CD14-positive monocyte (primary cell): ENCODE results near the gene KIF3C. TPM values are rescaled to one million over a fixed set of nuclear protein-coding genes. Genes with fewer than 3 reads are reported as not detected.
A peak's percentile ranks its signal among the peaks of the same experiment; 100 is the strongest.

Experiments used
- DNase-seq, 3 donors: peaks; one replicate each; pipeline ENCODE4 v3.0.0-alpha.2; 2011 to 2022
- H2AFZ ChIP-seq: 2 replicates; pipeline ENCODE4 v1.6.0; 2012; ENCODE audit warnings: mild to moderate bottlenecking, low read depth, low read length, inconsistent platforms; ENCODE audit not compliant: insufficient read depth, poor library complexity, severe bottlenecking
- H3K27ac ChIP-seq, 2 donors: 1 replicate in 1 of 2; 2 replicates in 1 of 2; pipeline ENCODE4 v1.5.1; 2012 to 2013; ENCODE audit warnings: low read length in 2 of 2, control low read depth in 1 of 2, inconsistent platforms in 1 of 2, low read depth in 1 of 2, mild to moderate bottlenecking in 1 of 2
- H3K27me3 ChIP-seq, 2 donors: one replicate each; pipeline versions ENCODE4 v1.6.0 to v1.6.1; 2011 to 2013; ENCODE audit warnings: low read length in 2 of 2; ENCODE audit not compliant: control insufficient read depth in 2 of 2, insufficient read depth in 2 of 2
- H3K36me3 ChIP-seq, 2 donors: replicated peaks in 1 of 2; 1 replicate in 1 of 2; 2 replicates in 1 of 2; pipeline versions ENCODE4 v1.5.1 to v1.6.1; 2012 to 2013; ENCODE audit warnings: low read length in 2 of 2, control low read depth in 1 of 2, inconsistent platforms in 1 of 2, mild to moderate bottlenecking in 1 of 2; ENCODE audit not compliant: insufficient read depth in 2 of 2, control insufficient read depth in 1 of 2
- H3K4me1 ChIP-seq, 2 donors: 1 replicate in 1 of 2; 2 replicates in 1 of 2; pipeline versions ENCODE4 v1.5.1 to v1.6.1; 2012 to 2013; ENCODE audit warnings: low read length in 2 of 2, control low read depth in 1 of 2, inconsistent platforms in 1 of 2, mild to moderate bottlenecking in 1 of 2, moderate library complexity in 1 of 2; ENCODE audit not compliant: insufficient read depth in 2 of 2, control insufficient read depth in 1 of 2
- H3K4me2 ChIP-seq: replicated peaks from 2 replicates; pipeline ENCODE3; 2012; ENCODE audit warnings: low read length, moderate library complexity, mild to moderate bottlenecking; ENCODE audit not compliant: poor library complexity, severe bottlenecking; ENCODE audit errors: extremely low read depth
- H3K4me3 ChIP-seq, 3 experiments: fragments of 200-600 bp in 1 of 3; sonication (generic) in 1 of 3; replicated peaks in 1 of 3; 1 replicate in 2 of 3; 2 replicates in 1 of 3; pipeline ENCODE4 v1.5.1; 2011 to 2013; ENCODE audit warnings: low read length in 3 of 3, mild to moderate bottlenecking in 3 of 3, control low read depth in 2 of 3, low read depth in 2 of 3, inconsistent platforms in 1 of 3, moderate library complexity in 1 of 3
- H3K79me2 ChIP-seq: 2 replicates; pipeline ENCODE4 v1.6.0; 2012; ENCODE audit warnings: mild to moderate bottlenecking, control low read depth, inconsistent platforms, low read length, moderate library complexity; ENCODE audit not compliant: insufficient read depth
- H3K9ac ChIP-seq: 2 replicates; pipeline ENCODE4 v1.6.0; 2017; ENCODE audit warnings: low read length, mild to moderate bottlenecking; ENCODE audit not compliant: insufficient read depth, poor library complexity, severe bottlenecking
- H3K9me3 ChIP-seq, 2 donors: replicated peaks in 1 of 2; 1 replicate in 1 of 2; 2 replicates in 1 of 2; pipeline versions ENCODE4 v1.5.1 to v1.6.1; 2012 to 2013; ENCODE audit warnings: low read length in 2 of 2, control low read depth in 1 of 2; ENCODE audit not compliant: control insufficient read depth in 1 of 2, insufficient read depth in 1 of 2
- H4K20me1 ChIP-seq: 2 replicates; pipeline ENCODE4 v1.6.0; 2012; ENCODE audit warnings: mild to moderate bottlenecking, low read length, control low read depth, moderate library complexity; ENCODE audit not compliant: insufficient read depth
- H3K27ac Mint-ChIP-seq, 7 donors: one replicate each; pipeline ENCODE4 v1.8.0; 2020; ENCODE audit warnings: mild to moderate bottlenecking in 7 of 7, mixed read lengths in 7 of 7, moderate library complexity in 6 of 7, inconsistent platforms in 2 of 7
- H3K27me3 Mint-ChIP-seq, 3 donors: one replicate each; pipeline ENCODE4 v1.8.0; 2021 to 2022; ENCODE audit warnings: low read depth in 3 of 3, mild to moderate bottlenecking in 3 of 3, mixed read lengths in 3 of 3, moderate library complexity in 3 of 3, inconsistent platforms in 1 of 3
- H3K36me3 Mint-ChIP-seq, 2 donors: one replicate each; pipeline ENCODE4 v1.8.0; 2020; ENCODE audit warnings: mixed read lengths in 2 of 2, inconsistent platforms in 1 of 2, mild to moderate bottlenecking in 1 of 2
- H3K4me1 Mint-ChIP-seq: one replicate; pipeline ENCODE4 v1.8.0; 2020; ENCODE audit warnings: mild to moderate bottlenecking, mixed read lengths
- H3K4me3 Mint-ChIP-seq, 2 donors: one replicate each; pipeline ENCODE4 v1.8.0; 2020; ENCODE audit warnings: mild to moderate bottlenecking in 2 of 2, mixed read lengths in 2 of 2, moderate library complexity in 1 of 2
- H3K9me3 Mint-ChIP-seq, 7 donors: one replicate each; pipeline ENCODE4 v1.8.0; 2020 to 2022; ENCODE audit warnings: mixed read lengths in 7 of 7, mild to moderate bottlenecking in 6 of 7, moderate library complexity in 6 of 7, inconsistent platforms in 2 of 7
- CTCF ChIP-seq: fragments of 200-600 bp; IDR thresholded peaks from one replicate; pipeline ENCODE4 v1.8.0; 2022; ENCODE audit warnings: antibody characterized with exemption, mild to moderate bottlenecking
- WGBS: methylation state at CpG from one replicate; pipeline ENCODE4 v1.1.5; 2013; ENCODE audit warnings: missing lambda C conversion rate; ENCODE audit not compliant: insufficient coverage; 5-methylcytosine and 5-hydroxymethylcytosine counted together
- intact Hi-C, 2 donors: fragments of 100-400 bp; cut with micrococcal nuclease; formaldehyde crosslinking; loops; one replicate each; pipeline versions ENCODE4 v1.15.0 to v1.15.1; 2023
- polyA plus RNA-seq, 3 donors: library from polyadenylated mRNA; depleted of rRNA in 1 of 3; unstranded in 2 of 3; stranded (reverse) in 1 of 3; fragments of 300-500 nt in 2 of 3; fragments of >200 nt in 1 of 3; fragmentation: Illumina TruSeq in 2 of 3; gene quantifications; 1 replicate in 2 of 3; 2 replicates in 1 of 3; pipeline ENCODE4 v1.2.3, GENCODE V29; 2012 to 2021

Gene KIF3C
- polyA plus RNA-seq, 3 donors = 0.28 to 0.97 (median 0.47) TPM

- no peak overlapping the region for H2AFZ ChIP-seq
- peak overlapping the region; percentile 93 to 95 for H3K27ac ChIP-seq
- H3K27ac Mint-ChIP-seq = peak overlapping the region; percentile 95 to 100 (median 99)
Observed at GRCh38 chr2:26008851-26009566, 26.7 kb upstream of the KIF3C start.

GRCh38 chr2:26008095-26008494, 25.8 kb upstream of the KIF3C start:
- no peaks in the 10 kb centered on the region for H3K27me3 Mint-ChIP-seq
- H3K9me3 ChIP-seq = no peaks in the 10 kb centered on the region
- no peaks in the 10 kb centered on the region for H4K20me1 ChIP-seq
- 100% methylated on average over 1 of the region's 1 CpG for WGBS
- TF ChIP-seq CTCF = no peak
- H3K4me2 ChIP-seq = peak overlapping the region; percentile 28
- peak overlapping the region; percentile 59 for H3K9ac ChIP-seq
- no peaks in the 10 kb centered on the region for H3K36me3 ChIP-seq
- no peak overlapping the region for H3K4me3 Mint-ChIP-seq
- H3K4me3 ChIP-seq = peak overlapping the region in 1 of 3 experiments; percentile 40
- H3K36me3 Mint-ChIP-seq = no peaks in the 10 kb centered on the region
- no peak overlapping the region for H2AFZ ChIP-seq
- H3K9me3 Mint-ChIP-seq = peaks cover 0 to 4% (median 0%) of the 10 kb centered on the region in 7 donors
- intact Hi-C loops = loop anchor here in 1 of 2 donors (2.0 kb wide), 1 partner anchor 17 kb away; no protein-coding TSS in a partner anchor
- H3K27me3 ChIP-seq = no peaks in the 10 kb centered on the region
- H3K79me2 ChIP-seq = no peaks in the 10 kb centered on the region
- peaks cover 73 to 95% of the 10 kb centered on the region in 2 donors for H3K4me1 ChIP-seq
- peak overlapping the region; percentile 95 to 100 (median 99) for H3K27ac Mint-ChIP-seq
- no peak for DNase-seq
- H3K4me1 Mint-ChIP-seq = peaks cover 70% of the 10 kb centered on the region
- peak overlapping the region; percentile 93 to 95 for H3K27ac ChIP-seq

More at GRCh38 chr2:26008851-26009566, 26.7 kb upstream of the KIF3C start:
- H3K4me1 Mint-ChIP-seq = peaks cover 71% of the 10 kb centered on the region
- Histone ChIP-seq H3K4me3 (peak overlapping the region in 1 of 3 experiments; percentile 15), H3K4me2 (peak overlapping the region; percentile 35), H3K9me3 (no peaks in the 10 kb centered on the region), H3K4me1 (peaks cover 64 to 87% of the 10 kb centered on the region in 2 donors), H3K36me3 (no peaks in the 10 kb centered on the region), H3K27me3 (no peaks in the 10 kb centered on the region), H4K20me1 (no peaks in the 10 kb centered on the region), H3K9ac (peak overlapping the region; percentile 59), H3K79me2 (no peaks in the 10 kb centered on the region)
- WGBS = 0% methylated on average over 2 of the region's 2 CpGs
- peaks cover 0 to 4% (median 0%) of the 10 kb centered on the region in 7 donors for H3K9me3 Mint-ChIP-seq
- H3K36me3 Mint-ChIP-seq = no peaks in the 10 kb centered on the region
- peak overlapping the region in 1 of 2 donors; percentile 56 for H3K4me3 Mint-ChIP-seq
- DNase-seq = peak; percentile 97 to 100 (median 98)
- no peak for TF ChIP-seq CTCF
- H3K27me3 Mint-ChIP-seq = no peaks in the 10 kb centered on the region
- intact Hi-C loops = loop anchor here in 1 of 2 donors (2.0 kb wide), 1 partner anchor 18 kb away; no protein-coding TSS in a partner anchor
